HEK293 (cell line): ENCODE data around the gene CRYZL1.

Experiments used
- CTCF ChIA-PET: fragments of 350-600 bp; formaldehyde crosslinking; extraction: SDS; loops from one replicate; lab custom pipeline; 2021; ENCODE audit warnings: antibody characterized with exemption; lab: Yijun Ruan, JAX
- POLR2A ChIA-PET: fragments of 300-600 bp; formaldehyde crosslinking; extraction: SDS; loops from one replicate; lab custom pipeline; 2020; ENCODE audit warnings: antibody characterized with exemption, inconsistent platforms; lab: Yijun Ruan, JAX
- H3K27ac ChIP-seq: fragments of 200-500 bp; sonication (Bioruptor generic); 2 replicates; pipeline ENCODE4 v1.5.1; 2014; ENCODE audit warnings: low read depth, low read length, control low read depth, inconsistent platforms; ENCODE audit errors: extremely low read depth
- H3K36me3 ChIP-seq, 2 experiments: fragments of 200-500 bp in 1 of 2; sonication (Bioruptor generic) in 1 of 2; 1 replicate in 1 of 2; 2 replicates in 1 of 2; pipeline ENCODE4 v1.5.1; 2014 to 2017; ENCODE audit warnings: inconsistent platforms in 2 of 2, low read length in 2 of 2; ENCODE audit not compliant: control insufficient read depth in 2 of 2, insufficient read depth in 1 of 2
- H3K4me1 ChIP-seq: fragments of 200-500 bp; sonication (Bioruptor generic); 2 replicates; pipeline ENCODE4 v1.5.1; 2014; ENCODE audit warnings: mild to moderate bottlenecking, low read length, inconsistent platforms; ENCODE audit not compliant: control insufficient read depth, insufficient read depth
- H3K4me3 ChIP-seq: 2 replicates; pipeline ENCODE4 v1.5.1; 2011; ENCODE audit warnings: low read depth, mild to moderate bottlenecking, control low read depth, low read length, moderate library complexity
- H3K9me3 ChIP-seq: fragments of 200-500 bp; sonication (Bioruptor generic); 2 replicates; pipeline ENCODE4 v1.5.1; 2014; ENCODE audit warnings: low read depth, low read length, inconsistent platforms; ENCODE audit not compliant: control insufficient read depth, insufficient read depth
- ATF2 ChIP-seq: fragments of 450-650 bp; formaldehyde crosslinking; IDR thresholded peaks from 2 replicates; pipeline ENCODE4 v1.5.1; 2016; ENCODE audit warnings: missing biosample characterization, missing genetic modification characterization, low read depth
- CTCF ChIP-seq: fragments of 450-650 bp; formaldehyde crosslinking; IDR thresholded peaks from 2 replicates; pipeline ENCODE4 v1.5.1; 2016; ENCODE audit warnings: missing biosample characterization, missing genetic modification characterization
- ELK4 ChIP-seq: IDR thresholded peaks from 2 replicates; pipeline ENCODE4 v1.6.1; 2011; ENCODE audit warnings: mild to moderate bottlenecking, low read depth, low read length, borderline replicate concordance
- GLI4 ChIP-seq: fragments of 450-650 bp; formaldehyde crosslinking; IDR thresholded peaks from 2 replicates; pipeline ENCODE4 v1.5.1; 2016; ENCODE audit warnings: missing biosample characterization, missing genetic modification characterization
- GLIS2 ChIP-seq: fragments of 450-650 bp; formaldehyde crosslinking; IDR thresholded peaks from 2 replicates; pipeline ENCODE4 v1.5.1; 2016; ENCODE audit warnings: missing biosample characterization, missing genetic modification characterization
- INSM2 ChIP-seq: fragments of 450-650 bp; formaldehyde crosslinking; IDR thresholded peaks from 2 replicates; pipeline ENCODE4 v1.5.1; 2016; ENCODE audit warnings: missing biosample characterization, missing genetic modification characterization
- KLF9 ChIP-seq: fragments of 450-650 bp; formaldehyde crosslinking; IDR thresholded peaks from 2 replicates; pipeline ENCODE4 v1.5.1; 2016; ENCODE audit warnings: missing biosample characterization, missing genetic modification characterization, low read depth
- OSR2 ChIP-seq: fragments of 450-650 bp; formaldehyde crosslinking; IDR thresholded peaks from 2 replicates; pipeline ENCODE4 v1.5.1; 2016; ENCODE audit warnings: missing biosample characterization, missing genetic modification characterization
- ZBTB1 ChIP-seq: fragments of 450-650 bp; formaldehyde crosslinking; IDR thresholded peaks from 2 replicates; pipeline ENCODE4 v1.5.1; 2016; ENCODE audit warnings: missing biosample characterization, missing genetic modification characterization
- ZBTB49 ChIP-seq: fragments of 450-650 bp; formaldehyde crosslinking; IDR thresholded peaks from 2 replicates; pipeline ENCODE4 v1.5.1; 2016; ENCODE audit warnings: missing biosample characterization, missing genetic modification characterization, low read depth
- ZNF114 ChIP-seq: fragments of 450-650 bp; formaldehyde crosslinking; IDR thresholded peaks from 2 replicates; pipeline ENCODE4 v1.5.0; 2017; ENCODE audit warnings: missing biosample characterization, missing genetic modification characterization
- ZNF16 ChIP-seq: fragments of 450-650 bp; formaldehyde crosslinking; IDR thresholded peaks from 2 replicates; pipeline ENCODE4 v1.5.1; 2016; ENCODE audit warnings: low read depth, missing biosample characterization, missing genetic modification characterization
- ZNF18 ChIP-seq: fragments of 450-650 bp; formaldehyde crosslinking; IDR thresholded peaks from 2 replicates; pipeline ENCODE4 v1.5.1; 2016; ENCODE audit warnings: missing biosample characterization, missing genetic modification characterization
- ZNF214 ChIP-seq: fragments of 450-650 bp; formaldehyde crosslinking; IDR thresholded peaks from 2 replicates; pipeline ENCODE4 v1.5.1; 2017; ENCODE audit warnings: missing biosample characterization, mild to moderate bottlenecking, missing genetic modification characterization, borderline replicate concordance
- ZNF292 ChIP-seq: fragments of 450-650 bp; formaldehyde crosslinking; IDR thresholded peaks from 2 replicates; pipeline ENCODE4 v1.5.1; 2016; ENCODE audit warnings: low read depth, missing biosample characterization, missing genetic modification characterization, borderline replicate concordance
- ZNF366 ChIP-seq: fragments of 450-650 bp; formaldehyde crosslinking; conservative IDR thresholded peaks from 2 replicates; pipeline ENCODE4 v1.5.1; 2016; ENCODE audit warnings: missing biosample characterization, missing genetic modification characterization
- ZNF514 ChIP-seq: fragments of 450-650 bp; formaldehyde crosslinking; IDR thresholded peaks from 2 replicates; pipeline ENCODE4 v1.5.1; 2016; ENCODE audit warnings: missing biosample characterization, missing genetic modification characterization

Gene CRYZL1

GRCh38 chr21:33687634-33688033, 46.1 kb upstream of the CRYZL1 start (continued):
- TF ChIP-seq ELK4: no peak

- Histone ChIP-seq H3K4me3 (no peak overlapping the region), H3K36me3 (no peaks in the 10 kb centered on the region; a peak in 1 of 3 replicates), H3K27ac (0 out of 2 replicates have a peak overlapping the region, but pooled peaks have one; percentile 14), H3K4me1 (peaks cover 49% of the 10 kb centered on the region), H3K9me3 (no peaks in the 10 kb centered on the region)
- TF ChIP-seq ZNF514 (tag by site-specific recombination): no peak
- TF ChIP-seq INSM2 (tag by site-specific recombination): no peak
- TF ChIP-seq GLIS2 (tag by site-specific recombination): no peak
- no peak for TF ChIP-seq KLF9
- TF ChIP-seq GLI4 (tag by site-specific recombination): no peak
- TF ChIP-seq OSR2 (tag by site-specific recombination): no peak
- TF ChIP-seq ZBTB1 (tag by site-specific recombination): no peak
- peak; percentile 91 for TF ChIP-seq ZNF18
- TF ChIP-seq ELK4: no peak
- peak; percentile 97 for TF ChIP-seq ZBTB49
- no peak for TF ChIP-seq ZNF114 (tag by site-specific recombination)
- no peak for TF ChIP-seq ZNF292 (tag by site-specific recombination)
- no peak for TF ChIP-seq ZNF16 (tag by site-specific recombination)
- no peak for TF ChIP-seq ATF2 (tag by site-specific recombination)
- no peak for TF ChIP-seq CTCF (tag by site-specific recombination)
- no peak for TF ChIP-seq ZNF366 (tag by site-specific recombination)
- no peak for TF ChIP-seq ZNF214 (tag by site-specific recombination)
- POLR2A ChIA-PET: interaction anchor here (1.0 to 1.3 kb wide), 2 partner anchors 42 to 44 kb away, joined by 3 to 6 read pairs; partner anchors contain the start of gene ITSN1
- CTCF ChIA-PET: interaction anchor here (0.5 to 1.6 kb wide), 5 partner anchors 11 to 331 kb away, joined by 3 to 8 read pairs (median 3); no protein-coding TSS in a partner anchor
Measured at GRCh38 chr21:33686386-33686785, 44.8 kb upstream of the CRYZL1 start.
